ENCODE measurements around the gene RIN2.
"Not testable (repeated sequence)": the region's sequence is repeated elsewhere in the genome, so short reads cannot be mapped to it uniquely, and the experiment has no call there.

Gene RIN2

DNA sequence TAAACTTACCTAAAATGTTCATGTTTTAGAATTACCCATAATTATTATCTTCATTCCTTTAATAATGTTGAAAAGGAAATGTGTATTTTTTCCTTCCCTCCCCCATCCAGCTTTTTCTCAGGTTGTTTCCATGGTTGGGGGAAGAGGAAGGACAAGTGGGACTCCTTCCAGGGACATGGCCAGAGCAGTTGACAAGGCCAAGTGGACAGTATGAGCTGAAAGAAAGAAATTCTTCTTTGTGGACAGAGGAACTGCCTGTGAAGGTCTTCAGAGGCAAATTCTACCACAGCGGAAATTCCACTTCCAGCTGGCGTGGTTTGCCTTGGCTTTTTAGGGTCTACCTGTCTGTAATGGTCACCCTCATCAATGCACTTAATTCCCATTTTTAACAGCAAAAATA is 33.8 kb downstream of the RIN2 start:
- no peak for DNase-seq

- no peak for DNase-seq
Measured at GRCh38 chr20:19793716-19794115, 35.7 kb downstream of the RIN2 start.

GRCh38 chr20:19794941-19795340 is 36.9 kb downstream of the RIN2 start:
- DNase-seq, result no peak

DNA sequence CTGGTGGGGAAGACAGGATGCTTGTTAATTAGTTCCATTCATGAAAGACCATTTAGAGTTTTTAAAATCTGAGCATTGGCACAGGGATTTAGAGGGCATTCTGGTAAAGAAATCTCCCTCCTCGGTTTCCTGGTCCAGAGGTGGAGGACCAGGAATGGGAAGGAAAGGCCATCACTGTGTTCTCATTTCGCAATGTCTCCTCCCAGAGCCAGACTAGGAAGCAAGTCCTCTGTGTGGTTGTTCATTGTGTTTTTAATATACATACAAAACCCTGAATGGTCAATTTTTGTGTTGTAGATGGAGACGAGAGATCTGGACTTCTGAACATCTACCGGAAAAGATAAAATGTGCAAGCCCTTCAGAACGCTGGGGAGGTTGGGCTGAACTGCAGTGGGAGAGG is 41.3 kb downstream of the RIN2 start:
- no peak for DNase-seq

- DNase-seq, result no peak
Measured at GRCh38 chr20:19802099-19802491, 44.0 kb downstream of the RIN2 start.

DNA sequence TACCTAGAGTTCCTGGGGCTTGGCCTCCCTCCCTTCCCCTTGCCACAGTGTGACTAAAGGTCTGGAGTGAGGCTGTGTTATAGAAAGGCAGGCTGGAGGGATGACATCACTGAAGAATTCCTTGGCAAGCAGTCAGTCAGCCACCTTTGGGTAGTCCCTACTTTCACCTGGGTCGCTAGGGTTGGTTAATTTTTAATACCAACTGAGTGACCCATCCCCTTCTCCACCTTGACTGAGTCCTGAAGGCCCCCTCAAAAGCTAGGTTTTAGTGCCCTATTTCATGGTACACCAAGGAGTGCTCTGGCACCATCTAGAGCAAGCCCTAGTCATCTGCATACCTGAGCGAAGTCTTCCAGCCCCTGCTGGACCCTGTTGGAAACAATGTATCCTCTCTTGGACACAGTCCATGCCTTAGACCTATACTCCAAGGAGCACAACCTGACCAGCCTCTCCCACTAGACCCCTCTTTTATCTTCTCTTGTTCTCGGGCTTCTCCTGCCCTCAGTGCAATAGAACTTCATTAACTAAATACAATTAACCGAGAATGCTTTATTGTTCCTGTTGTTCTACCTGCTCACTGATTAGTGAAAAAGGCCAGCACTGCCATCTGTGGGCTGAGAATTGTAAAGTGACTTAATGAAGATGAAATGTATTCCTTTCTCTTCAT is 44.6 kb downstream of the RIN2 start:
- DNase-seq, result peak; percentile 51

- not testable (repeated sequence) for DNase-seq
Measured at GRCh38 chr20:19806276-19806675, 48.2 kb downstream of the RIN2 start.

DNA sequence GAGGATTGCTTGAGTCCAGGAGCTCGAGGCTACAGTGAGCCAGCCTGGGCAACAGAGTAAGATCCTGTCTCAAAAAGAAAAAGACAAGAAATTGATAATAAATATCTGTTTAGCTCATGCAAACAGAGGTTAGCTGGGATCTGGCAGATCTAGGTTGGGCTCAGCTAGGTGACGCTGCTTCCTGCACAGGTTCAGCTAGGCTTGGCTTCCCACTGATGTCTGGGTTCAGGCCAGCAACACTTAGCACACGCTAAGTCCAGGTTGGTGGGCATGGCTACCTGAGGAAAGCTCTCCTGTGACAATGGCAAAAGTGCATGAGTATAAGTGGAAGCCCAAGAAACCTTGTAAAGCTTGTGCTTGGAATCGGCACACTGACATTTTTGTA is 48.7 kb downstream of the RIN2 start:
- peak; percentile 86 for DNase-seq

DNA sequence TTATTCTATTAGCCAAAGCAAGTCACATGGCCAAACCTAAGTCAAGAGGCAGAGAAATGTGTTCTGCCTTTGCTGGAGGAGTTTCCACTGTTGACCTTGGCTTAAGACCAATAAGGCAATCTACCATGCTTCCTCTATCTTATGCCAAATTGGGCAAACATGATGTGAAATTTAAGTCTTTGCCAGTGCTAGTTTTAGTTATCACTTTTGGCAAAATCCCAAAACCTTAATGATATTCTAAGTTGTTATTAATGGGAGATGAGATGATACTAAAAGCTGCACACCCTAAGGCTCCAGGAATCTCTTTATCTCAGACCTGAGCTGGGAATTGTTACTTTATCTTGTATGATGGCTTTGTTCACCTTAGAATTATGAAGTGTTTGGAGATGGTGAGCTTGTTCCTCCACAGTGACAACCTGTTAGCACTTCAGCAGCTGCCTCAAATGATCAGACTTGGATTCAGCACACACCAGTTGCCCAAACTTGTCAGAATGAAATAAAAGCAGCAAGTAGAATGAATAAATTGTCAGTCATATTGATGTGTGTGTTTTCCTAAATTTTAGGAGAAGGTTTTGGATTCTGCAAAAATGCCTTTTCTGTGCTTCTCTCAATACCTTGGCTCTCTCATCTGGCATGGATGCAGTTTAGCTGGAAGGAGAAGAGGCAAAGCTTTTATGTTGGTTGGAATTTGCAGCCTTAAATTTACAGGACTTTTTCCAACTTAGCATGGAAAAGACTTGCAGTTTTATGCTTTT is 49.3 kb downstream of the RIN2 start:
- peak; percentile 86 for DNase-seq
